ENCODE results near the gene NPEPL1.

GRCh38 chr20:58707770-58708169 lies 15.2 kb downstream of the NPEPL1 start:
- TF ChIP-seq, protein P1, sequence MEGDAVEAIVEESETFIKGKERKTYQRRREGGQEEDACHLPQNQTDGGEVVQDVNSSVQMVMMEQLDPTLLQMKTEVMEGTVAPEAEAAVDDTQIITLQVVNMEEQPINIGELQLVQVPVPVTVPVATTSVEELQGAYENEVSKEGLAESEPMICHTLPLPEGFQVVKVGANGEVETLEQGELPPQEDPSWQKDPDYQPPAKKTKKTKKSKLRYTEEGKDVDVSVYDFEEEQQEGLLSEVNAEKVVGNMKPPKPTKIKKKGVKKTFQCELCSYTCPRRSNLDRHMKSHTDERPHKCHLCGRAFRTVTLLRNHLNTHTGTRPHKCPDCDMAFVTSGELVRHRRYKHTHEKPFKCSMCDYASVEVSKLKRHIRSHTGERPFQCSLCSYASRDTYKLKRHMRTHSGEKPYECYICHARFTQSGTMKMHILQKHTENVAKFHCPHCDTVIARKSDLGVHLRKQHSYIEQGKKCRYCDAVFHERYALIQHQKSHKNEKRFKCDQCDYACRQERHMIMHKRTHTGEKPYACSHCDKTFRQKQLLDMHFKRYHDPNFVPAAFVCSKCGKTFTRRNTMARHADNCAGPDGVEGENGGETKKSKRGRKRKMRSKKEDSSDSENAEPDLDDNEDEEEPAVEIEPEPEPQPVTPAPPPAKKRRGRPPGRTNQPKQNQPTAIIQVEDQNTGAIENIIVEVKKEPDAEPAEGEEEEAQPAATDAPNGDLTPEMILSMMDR (IDR thresholded peaks at IDR 0.05 in 2 of 3, conservative IDR thresholded peaks at IDR 0.05 in 1 of 3; ENCODE audit: control insufficient read depth in 2 of 3, extremely low read depth in 1 of 3, insufficient read depth in 1 of 3, low read depth in 3 of 3, low read length in 3 of 3), result no peak
- TF ChIP-seq POLR2A (IDR thresholded peaks at IDR 0.05; ENCODE audit: low read depth, low read length) (no peak), BHLHE40 (IDR thresholded peaks at IDR 0.05; ENCODE audit: borderline replicate concordance in 1 of 2, low read depth in 2 of 2, low read length in 1 of 2) (no peak), YY1 (IDR thresholded peaks at IDR 0.05; ENCODE audit: low read depth, low read length) (no peak), CBX5 (IDR thresholded peaks at IDR 0.05; ENCODE audit: low read depth) (no peak)

Measured in GM12878 (cell line).